GM19438 (cell line): Measurements from ENCODE around the gene SLC16A9.

ENCODE experiments used
- ATAC-seq: cut with Tn5 transposase; IDR thresholded peaks from one replicate; pipeline ENCODE4 v1.9.1; 2021; ENCODE audit warnings: low read depth; ENCODE audit not compliant: unreplicated experiment

The SLC16A9 gene

GRCh38 chr10:59635502-59636290 is 74.0 kb downstream of the SLC16A9 start:
- no peak for ATAC-seq

GRCh38 chr10:59634102-59634501 is 75.5 kb downstream of the SLC16A9 start:
- ATAC-seq, result no peak

- ATAC-seq, result no peak
Measured at GRCh38 chr10:59633063-59633462, 76.6 kb downstream of the SLC16A9 start.

- no peak for ATAC-seq
Measured at GRCh38 chr10:59631882-59632807, 77.5 kb downstream of the SLC16A9 start.

GRCh38 chr10:59631237-59631636 is 78.4 kb downstream of the SLC16A9 start:
- no peak for ATAC-seq

- ATAC-seq, result no peak
Measured at GRCh38 chr10:59628965-59629364, 80.7 kb downstream of the SLC16A9 start.

GRCh38 chr10:59628456-59628855 is 81.2 kb downstream of the SLC16A9 start:
- no peak for ATAC-seq

GRCh38 chr10:59627366-59628018 is 82.2 kb downstream of the SLC16A9 start:
- ATAC-seq, result no peak

GRCh38 chr10:59626523-59626869 is 83.2 kb downstream of the SLC16A9 start:
- ATAC-seq, result no peak

GRCh38 chr10:59625721-59626522 is 83.7 kb downstream of the SLC16A9 start:
- ATAC-seq, result peak; percentile 85

GRCh38 chr10:59624951-59625350 is 84.7 kb downstream of the SLC16A9 start:
- ATAC-seq, result no peak

- no peak for ATAC-seq
Measured at GRCh38 chr10:59624136-59624535, 85.5 kb downstream of the SLC16A9 start.

GRCh38 chr10:59623133-59624121 is 86.2 kb downstream of the SLC16A9 start:
- ATAC-seq, result peak; percentile 59

GRCh38 chr10:59622320-59623132 is 87.1 kb downstream of the SLC16A9 start:
- no peak for ATAC-seq

GRCh38 chr10:59621771-59622170 is 87.9 kb downstream of the SLC16A9 start:
- no peak for ATAC-seq

- no peak for ATAC-seq
Measured at GRCh38 chr10:59618666-59619065, 91.0 kb downstream of the SLC16A9 start.

GRCh38 chr10:59617996-59618395 is 91.7 kb downstream of the SLC16A9 start:
- no peak for ATAC-seq

- ATAC-seq, result no peak
Measured at GRCh38 chr10:59611048-59611447, 98.6 kb downstream of the SLC16A9 start.
